K562 (cell line): Measurements from ENCODE around the gene CEBPZ. TPM values are rescaled to one million over a fixed set of nuclear protein-coding genes. Genes with fewer than 3 reads are reported as not detected.
A peak's percentile ranks its signal among the peaks of the same experiment; 100 is the strongest.

Source experiments
- CHD2 ChIP-seq: IDR thresholded peaks from 2 replicates; pipeline ENCODE4 v1.6.1; 2011; ENCODE audit warnings: low read depth, low read length
- EGR1 ChIP-seq: fragments of 450-650 bp; conservative IDR thresholded peaks from 2 replicates; pipeline ENCODE4 v1.6.1; 2017; ENCODE audit warnings: mild to moderate bottlenecking
- EP300 ChIP-seq: IDR thresholded peaks from 2 replicates; pipeline ENCODE4 v1.6.1; 2012; ENCODE audit warnings: low read length, improper control_type of control experiment
- GTF2F1 ChIP-seq: IDR thresholded peaks from 2 replicates; pipeline ENCODE4 v1.6.1; 2011; ENCODE audit warnings: low read depth, low read length, improper control_type of control experiment
- HEY1 ChIP-seq: fragments of 250-450 bp; sonication (Bioruptor Pico); IDR thresholded peaks from 2 replicates; pipeline ENCODE4 v1.5.0; 2020; ENCODE audit warnings: mild to moderate bottlenecking, moderate library complexity, borderline replicate concordance
- MAZ ChIP-seq, 2 experiments: fragments of 450-650 bp in 1 of 2; sonication (generic) in 1 of 2; formaldehyde crosslinking; IDR thresholded peaks in 1 of 2; conservative IDR thresholded peaks in 1 of 2; 2 replicates each; pipeline versions ENCODE4 v1.4.0 to v1.5.0; 2020; ENCODE audit warnings: mild to moderate bottlenecking in 1 of 2, missing genetic modification reagents in 1 of 2
- NEUROD1 ChIP-seq: fragments of 150-350 bp; IDR thresholded peaks from 2 replicates; pipeline ENCODE4 v1.6.1; 2014; ENCODE audit warnings: borderline replicate concordance, low read length, low read depth; ENCODE audit not compliant: partially characterized antibody
- POLR2AphosphoS5 ChIP-seq: IDR thresholded peaks from 2 replicates; pipeline ENCODE4 v1.6.1; 2011; ENCODE audit warnings: mild to moderate bottlenecking, low read depth, low read length, moderate library complexity; ENCODE audit not compliant: control insufficient read depth, insufficient read depth
- POLR2G ChIP-seq: fragments of 200-400 bp; formaldehyde crosslinking; IDR thresholded peaks from 2 replicates; pipeline ENCODE4 v1.6.1; 2017; ENCODE audit warnings: low read depth, mild to moderate bottlenecking, antibody characterized with exemption, low read length, moderate library complexity
- RBFOX2 ChIP-seq: fragments of 200-400 bp; formaldehyde crosslinking; IDR thresholded peaks from 2 replicates; pipeline ENCODE4 v1.6.1; 2017; ENCODE audit warnings: low read depth, mild to moderate bottlenecking, low read length, moderate library complexity
- SP1 ChIP-seq: sonication (generic); formaldehyde crosslinking; IDR thresholded peaks from 2 replicates; pipeline ENCODE4 v1.8.1; 2022; ENCODE audit warnings: mild to moderate bottlenecking, missing genetic modification reagents
- TOE1 ChIP-seq, 2 experiments: fragments of 450-650 bp in 1 of 2; sonication (generic) in 1 of 2; formaldehyde crosslinking in 1 of 2; IDR thresholded peaks; 2 replicates each; pipeline versions ENCODE4 v1.7.1 to v1.8.0; 2016 to 2022; ENCODE audit warnings: borderline replicate concordance in 2 of 2, mild to moderate bottlenecking in 2 of 2, antibody characterized with exemption in 1 of 2, inconsistent platforms in 1 of 2, low read depth in 1 of 2, missing genetic modification reagents in 1 of 2, moderate library complexity in 1 of 2
- UBTF ChIP-seq, 2 experiments: IDR thresholded peaks; 2 replicates each; pipeline ENCODE4 v1.6.1; 2012; ENCODE audit warnings: improper control_type of control experiment in 2 of 2, low read depth in 2 of 2, low read length in 2 of 2, borderline replicate concordance in 1 of 2
- ZFX ChIP-seq: sonication (generic); formaldehyde crosslinking; IDR thresholded peaks from 2 replicates; pipeline ENCODE4 v1.8.0; 2022; ENCODE audit warnings: mild to moderate bottlenecking, missing genetic modification reagents, moderate library complexity
- ZNF140 ChIP-seq: fragments of 250-450 bp; sonication (Bioruptor Pico); IDR thresholded peaks from 2 replicates; pipeline ENCODE4 v1.8.0; 2021; ENCODE audit warnings: moderate library complexity, mild to moderate bottlenecking, inconsistent platforms
- ZNF175 ChIP-seq: fragments of 200-800 bp; sonication (Bioruptor generic); IDR thresholded peaks from 2 replicates; pipeline ENCODE4 v1.6.1; 2016; ENCODE audit warnings: low read depth, mild to moderate bottlenecking, missing genetic modification characterization, missing compliant biosample characterization
- ZNF717 ChIP-seq: fragments of 250-450 bp; sonication (Bioruptor Pico); IDR thresholded peaks from 2 replicates; pipeline ENCODE4 v1.5.0; 2021
- polyA plus RNA-seq, 8 experiments: library from polyadenylated mRNA; depleted of rRNA in 4 of 8; stranded (reverse) in 5 of 8; unstranded in 3 of 8; fragments of >200 nt; fragmentation: Nextera tagmentation in 2 of 8; fragmentation: Illumina TruSeq in 1 of 8; extraction: Ambion mirVana in 2 of 8; extraction: Trizol in 1 of 8; gene quantifications; 2 replicates each; pipeline versions ENCODE4 v1.2.1 to v1.2.3, GENCODE V29; 2011 to 2014; ENCODE audit warnings: inconsistent platforms in 1 of 8, missing spikeins in 1 of 8
- total RNA-seq, 7 experiments: library from RNA; depleted of rRNA in 6 of 7; stranded (reverse); fragments of >200 nt in 6 of 7; fragmentation: Illumina TruSeq in 2 of 7; extraction: Trizol in 2 of 7; gene quantifications; 2 replicates each; pipeline versions ENCODE4 v1.2.1 to v1.2.3, GENCODE V29; 2011 to 2021; ENCODE audit warnings: low replicate concordance in 1 of 7

CEBPZ gene
- total and polyA plus RNA-seq, 9 of the 15 experiments (the other 6 are each of a cell fraction or from before 2014, with no cell fraction given), result 49.7 to 160 (median 82.8) TPM

GRCh38 chr2:37156857-37157714 lies 74.3 kb downstream of the CEBPZ start, which contains the start of gene EIF2AK2 (continued):
- TF ChIP-seq UBTF (IDR thresholded peaks at IDR 0.05; ENCODE audit: borderline replicate concordance in 1 of 2, low read depth in 2 of 2, low read length in 2 of 2), result 0 out of 4 replicates have a peak, but pooled peaks of 1 of the 2 experiments have one; percentile 28
- peak; percentile 71 for TF ChIP-seq ZFX (CRISPR knock-in tag)
- 0 out of 2 replicates have a peak, but pooled peaks have one; percentile 28 for TF ChIP-seq SP1 (CRISPR knock-in tag)
- no peak for TF ChIP-seq ZNF717 (CRISPR knock-in tag)
- TF ChIP-seq MAZ (CRISPR knock-in tag; conservative IDR thresholded peaks at IDR 0.05 in 1 of 2, IDR thresholded peaks at IDR 0.05 in 1 of 2), result peak in 1 of 2 experiments; percentile 70; a peak in 2 of 4 replicates
- TF ChIP-seq HEY1 (CRISPR knock-in tag), result no peak
- TF ChIP-seq EGR1, result 0 out of 2 replicates have a peak, but pooled peaks have one; percentile 5
- TF ChIP-seq CHD2, result peak; percentile 92
- peak; percentile 83 for TF ChIP-seq RBFOX2
- no peak for TF ChIP-seq TOE1 (IDR thresholded peaks at IDR 0.05; ENCODE audit: borderline replicate concordance)
- TF ChIP-seq TOE1 (CRISPR knock-in tag; IDR thresholded peaks at IDR 0.05; ENCODE audit: borderline replicate concordance, low read depth), result no peak
- TF ChIP-seq NEUROD1, result no peak
- TF ChIP-seq GTF2F1, result no peak
- peak; percentile 48; the same call in 1 of the 2 replicates for TF ChIP-seq POLR2AphosphoS5
- TF ChIP-seq ZNF175 (CRISPR knock-in tag), result 0 out of 2 replicates have a peak, but pooled peaks have one; percentile 30
- no peak for TF ChIP-seq ZNF140
- no peak for TF ChIP-seq EP300
- TF ChIP-seq POLR2G, result peak; percentile 88
